Panc1 (cell line): ENCODE measurements around the gene TTC17.

Source experiments
- POLR2AphosphoS5 ChIP-seq: IDR thresholded peaks from 2 replicates; pipeline ENCODE4 v1.6.1; 2012; ENCODE audit warnings: mild to moderate bottlenecking, low read depth, low read length, moderate library complexity
- SIN3A ChIP-seq: IDR thresholded peaks from 2 replicates; pipeline ENCODE4 v1.6.1; 2012; ENCODE audit warnings: low read depth, mild to moderate bottlenecking, low read length, moderate library complexity, borderline replicate concordance; ENCODE audit not compliant: insufficient read depth
- TF ChIP-seq, protein P1 (sequence below): fragments of 450-650 bp; IDR thresholded peaks from 2 replicates; pipeline ENCODE4 v1.5.1; 2017; ENCODE audit warnings: mild to moderate bottlenecking
- TF ChIP-seq, protein P2 (sequence below), 2 experiments: IDR thresholded peaks; 2 replicates each; pipeline ENCODE4 v1.6.1; 2011 to 2012; ENCODE audit warnings: low read depth in 2 of 2, control low read depth in 1 of 2, low read length in 1 of 2, mild to moderate bottlenecking in 1 of 2, moderate library complexity in 1 of 2; ENCODE audit not compliant: insufficient read depth in 1 of 2

DNA sequence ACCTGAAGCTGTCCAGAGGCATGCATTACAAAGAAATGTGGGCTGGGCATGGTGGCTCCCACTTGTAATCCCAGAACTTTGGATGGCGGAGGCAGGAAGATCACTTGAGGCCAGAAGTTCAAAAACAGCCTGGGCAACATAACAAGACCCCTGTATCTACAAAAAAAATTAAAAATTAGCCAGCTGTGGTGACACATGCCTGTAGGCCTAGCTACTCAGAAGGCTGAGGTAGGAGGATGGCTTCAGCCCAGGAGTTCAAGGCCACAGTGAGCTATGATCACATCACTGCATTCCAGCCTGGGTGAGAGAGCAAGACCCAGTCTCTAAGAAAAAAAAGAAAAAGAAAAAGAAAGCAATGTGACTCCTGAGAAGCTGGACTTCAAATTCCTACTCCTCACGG is 183.3 kb downstream of the TTC17 start:
- TF ChIP-seq, protein P1, sequence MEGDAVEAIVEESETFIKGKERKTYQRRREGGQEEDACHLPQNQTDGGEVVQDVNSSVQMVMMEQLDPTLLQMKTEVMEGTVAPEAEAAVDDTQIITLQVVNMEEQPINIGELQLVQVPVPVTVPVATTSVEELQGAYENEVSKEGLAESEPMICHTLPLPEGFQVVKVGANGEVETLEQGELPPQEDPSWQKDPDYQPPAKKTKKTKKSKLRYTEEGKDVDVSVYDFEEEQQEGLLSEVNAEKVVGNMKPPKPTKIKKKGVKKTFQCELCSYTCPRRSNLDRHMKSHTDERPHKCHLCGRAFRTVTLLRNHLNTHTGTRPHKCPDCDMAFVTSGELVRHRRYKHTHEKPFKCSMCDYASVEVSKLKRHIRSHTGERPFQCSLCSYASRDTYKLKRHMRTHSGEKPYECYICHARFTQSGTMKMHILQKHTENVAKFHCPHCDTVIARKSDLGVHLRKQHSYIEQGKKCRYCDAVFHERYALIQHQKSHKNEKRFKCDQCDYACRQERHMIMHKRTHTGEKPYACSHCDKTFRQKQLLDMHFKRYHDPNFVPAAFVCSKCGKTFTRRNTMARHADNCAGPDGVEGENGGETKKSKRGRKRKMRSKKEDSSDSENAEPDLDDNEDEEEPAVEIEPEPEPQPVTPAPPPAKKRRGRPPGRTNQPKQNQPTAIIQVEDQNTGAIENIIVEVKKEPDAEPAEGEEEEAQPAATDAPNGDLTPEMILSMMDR: no peak
- no peak for TF ChIP-seq POLR2AphosphoS5
- TF ChIP-seq, protein P2, sequence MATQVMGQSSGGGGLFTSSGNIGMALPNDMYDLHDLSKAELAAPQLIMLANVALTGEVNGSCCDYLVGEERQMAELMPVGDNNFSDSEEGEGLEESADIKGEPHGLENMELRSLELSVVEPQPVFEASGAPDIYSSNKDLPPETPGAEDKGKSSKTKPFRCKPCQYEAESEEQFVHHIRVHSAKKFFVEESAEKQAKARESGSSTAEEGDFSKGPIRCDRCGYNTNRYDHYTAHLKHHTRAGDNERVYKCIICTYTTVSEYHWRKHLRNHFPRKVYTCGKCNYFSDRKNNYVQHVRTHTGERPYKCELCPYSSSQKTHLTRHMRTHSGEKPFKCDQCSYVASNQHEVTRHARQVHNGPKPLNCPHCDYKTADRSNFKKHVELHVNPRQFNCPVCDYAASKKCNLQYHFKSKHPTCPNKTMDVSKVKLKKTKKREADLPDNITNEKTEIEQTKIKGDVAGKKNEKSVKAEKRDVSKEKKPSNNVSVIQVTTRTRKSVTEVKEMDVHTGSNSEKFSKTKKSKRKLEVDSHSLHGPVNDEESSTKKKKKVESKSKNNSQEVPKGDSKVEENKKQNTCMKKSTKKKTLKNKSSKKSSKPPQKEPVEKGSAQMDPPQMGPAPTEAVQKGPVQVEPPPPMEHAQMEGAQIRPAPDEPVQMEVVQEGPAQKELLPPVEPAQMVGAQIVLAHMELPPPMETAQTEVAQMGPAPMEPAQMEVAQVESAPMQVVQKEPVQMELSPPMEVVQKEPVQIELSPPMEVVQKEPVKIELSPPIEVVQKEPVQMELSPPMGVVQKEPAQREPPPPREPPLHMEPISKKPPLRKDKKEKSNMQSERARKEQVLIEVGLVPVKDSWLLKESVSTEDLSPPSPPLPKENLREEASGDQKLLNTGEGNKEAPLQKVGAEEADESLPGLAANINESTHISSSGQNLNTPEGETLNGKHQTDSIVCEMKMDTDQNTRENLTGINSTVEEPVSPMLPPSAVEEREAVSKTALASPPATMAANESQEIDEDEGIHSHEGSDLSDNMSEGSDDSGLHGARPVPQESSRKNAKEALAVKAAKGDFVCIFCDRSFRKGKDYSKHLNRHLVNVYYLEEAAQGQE (IDR thresholded peaks at IDR 0.05; ENCODE audit: insufficient read depth in 1 of 2, low read depth in 2 of 2, low read length in 1 of 2): no peak
- TF ChIP-seq SIN3A: no peak
